ENCODE results near the gene PIGP.
A peak's percentile ranks its signal among the peaks of the same experiment; 100 is the strongest.

PIGP gene

DNA sequence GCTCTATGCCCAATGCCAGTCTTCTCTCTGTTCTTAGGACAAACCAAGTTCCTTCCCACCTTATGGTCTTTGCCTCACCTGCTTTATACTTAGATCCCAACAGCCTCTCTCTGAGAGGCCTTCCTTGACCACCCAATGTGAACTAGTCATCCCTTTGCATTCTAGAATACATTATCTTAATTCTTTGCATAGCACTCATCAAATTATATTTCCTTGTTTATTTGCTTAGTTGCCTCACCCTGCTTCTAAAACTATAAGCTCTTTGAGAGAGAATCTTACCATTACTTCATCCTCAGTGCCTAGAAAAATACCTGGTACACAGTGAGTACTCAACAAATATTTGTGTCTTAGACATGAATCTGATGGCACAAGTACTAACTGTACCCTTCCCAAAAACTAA is 8.0 kb downstream of the PIGP start:
- TF ChIP-seq, protein P1, sequence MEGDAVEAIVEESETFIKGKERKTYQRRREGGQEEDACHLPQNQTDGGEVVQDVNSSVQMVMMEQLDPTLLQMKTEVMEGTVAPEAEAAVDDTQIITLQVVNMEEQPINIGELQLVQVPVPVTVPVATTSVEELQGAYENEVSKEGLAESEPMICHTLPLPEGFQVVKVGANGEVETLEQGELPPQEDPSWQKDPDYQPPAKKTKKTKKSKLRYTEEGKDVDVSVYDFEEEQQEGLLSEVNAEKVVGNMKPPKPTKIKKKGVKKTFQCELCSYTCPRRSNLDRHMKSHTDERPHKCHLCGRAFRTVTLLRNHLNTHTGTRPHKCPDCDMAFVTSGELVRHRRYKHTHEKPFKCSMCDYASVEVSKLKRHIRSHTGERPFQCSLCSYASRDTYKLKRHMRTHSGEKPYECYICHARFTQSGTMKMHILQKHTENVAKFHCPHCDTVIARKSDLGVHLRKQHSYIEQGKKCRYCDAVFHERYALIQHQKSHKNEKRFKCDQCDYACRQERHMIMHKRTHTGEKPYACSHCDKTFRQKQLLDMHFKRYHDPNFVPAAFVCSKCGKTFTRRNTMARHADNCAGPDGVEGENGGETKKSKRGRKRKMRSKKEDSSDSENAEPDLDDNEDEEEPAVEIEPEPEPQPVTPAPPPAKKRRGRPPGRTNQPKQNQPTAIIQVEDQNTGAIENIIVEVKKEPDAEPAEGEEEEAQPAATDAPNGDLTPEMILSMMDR (IDR thresholded peaks at IDR 0.05; ENCODE audit: unreplicated experiment in 3 of 3): no peak
- peak overlapping the region in 1 of 3 experiments; percentile 3 for H3K4me3 Mint-ChIP-seq
- H3K27me3 Mint-ChIP-seq (ENCODE audit: low read depth): no peaks in the 10 kb centered on the region
- no peaks in the 10 kb centered on the region for H3K9me3 Mint-ChIP-seq
- peak overlapping the region in 1 of 3 experiments; percentile 6 for H3K27ac Mint-ChIP-seq
- peaks cover 30% of the 10 kb centered on the region for H3K4me1 Mint-ChIP-seq
- H3K36me3 Mint-ChIP-seq (ENCODE audit: low read depth): peaks cover 35% of the 10 kb centered on the region

DNA sequence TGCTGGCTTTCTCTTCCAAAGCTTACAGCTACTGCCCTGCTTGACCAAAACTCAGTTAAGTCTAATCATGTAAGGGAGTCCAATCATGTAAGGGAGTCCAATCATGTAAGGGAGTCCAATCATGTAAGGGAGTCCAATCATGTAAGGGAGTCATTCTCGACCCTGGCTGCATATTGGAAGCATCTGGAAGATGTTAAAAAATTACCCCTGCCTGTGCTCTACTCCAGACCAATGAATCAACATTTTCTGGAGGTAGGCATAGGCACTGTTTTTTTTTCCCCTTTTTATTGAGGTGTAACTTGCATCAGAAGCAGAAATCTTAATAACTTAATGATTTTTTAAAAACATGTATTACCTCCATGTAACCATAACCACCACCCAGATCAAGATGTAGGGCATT is 9.4 kb downstream of the PIGP start:
- no peaks in the 10 kb centered on the region for H3K9me3 Mint-ChIP-seq
- H3K27me3 Mint-ChIP-seq (ENCODE audit: low read depth): peaks cover under 1% of the 10 kb centered on the region
- no peak overlapping the region for H3K4me3 Mint-ChIP-seq
- TF ChIP-seq, protein P1 (IDR thresholded peaks at IDR 0.05; ENCODE audit: unreplicated experiment in 3 of 3): no peak
- peak overlapping the region in 1 of 3 experiments; percentile 75 for H3K27ac Mint-ChIP-seq
- H3K4me1 Mint-ChIP-seq: peaks cover 36% of the 10 kb centered on the region
- H3K36me3 Mint-ChIP-seq (ENCODE audit: low read depth): peaks cover 25% of the 10 kb centered on the region

DNA sequence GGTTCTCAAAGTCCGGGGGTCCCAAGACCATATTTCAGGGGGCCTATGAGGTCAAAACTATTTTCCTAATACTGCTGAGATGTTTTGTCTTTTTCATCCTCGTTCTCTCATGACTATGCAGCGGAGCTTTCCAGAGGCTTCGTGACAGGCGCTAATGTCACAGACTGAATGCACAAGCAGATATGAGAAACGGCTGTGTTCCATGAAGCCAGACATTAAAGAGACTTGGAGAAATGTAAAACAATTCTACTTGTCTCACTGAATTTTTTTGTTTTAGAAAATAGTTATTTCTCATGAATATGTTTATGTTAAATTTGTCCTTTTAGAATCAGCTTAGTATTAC is 10.3 kb downstream of the PIGP start:
- TF ChIP-seq, protein P1 (IDR thresholded peaks at IDR 0.05; ENCODE audit: unreplicated experiment in 3 of 3): no peak
- no peaks in the 10 kb centered on the region for H3K9me3 Mint-ChIP-seq
- H3K27ac Mint-ChIP-seq: peak overlapping the region in 1 of 3 experiments; percentile 54
- peaks cover 3% of the 10 kb centered on the region for H3K27me3 Mint-ChIP-seq (ENCODE audit: low read depth)
- H3K4me3 Mint-ChIP-seq: no peak overlapping the region
- peaks cover 17% of the 10 kb centered on the region for H3K36me3 Mint-ChIP-seq (ENCODE audit: low read depth)
- peaks cover 40% of the 10 kb centered on the region for H3K4me1 Mint-ChIP-seq

DNA sequence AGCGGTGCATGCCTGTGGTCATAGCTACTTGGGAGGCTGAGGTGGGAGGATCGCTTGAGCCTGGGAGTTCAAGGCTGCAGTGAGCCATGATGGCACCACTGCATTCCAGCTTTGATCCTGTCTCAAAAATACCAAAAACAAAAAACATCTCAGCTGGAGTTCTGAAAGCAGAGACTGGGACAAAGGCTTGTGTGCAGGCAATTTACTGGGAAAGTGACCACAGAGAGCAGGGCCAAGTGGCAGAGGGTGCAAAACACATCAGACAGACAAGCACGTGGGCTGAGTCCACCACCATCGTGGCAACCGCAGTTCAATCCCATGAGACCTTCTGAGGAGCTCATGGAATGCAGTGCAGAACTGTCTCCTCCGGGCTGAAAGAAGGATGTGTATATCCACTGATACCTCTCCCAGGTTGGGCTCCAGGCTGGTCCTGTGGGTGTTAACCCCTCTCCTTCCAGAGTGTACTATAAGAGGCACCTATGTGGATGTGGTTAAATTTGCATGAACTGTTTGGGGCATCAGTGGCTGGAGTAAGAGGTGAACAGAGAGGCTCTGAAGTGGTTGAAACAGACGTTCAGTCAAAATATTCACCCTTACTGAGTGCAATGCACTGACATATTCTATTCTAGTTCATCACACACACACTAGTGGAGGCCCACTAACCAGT is 10.8 kb downstream of the PIGP start:
- peaks cover 12% of the 10 kb centered on the region for H3K36me3 Mint-ChIP-seq (ENCODE audit: low read depth)
- peaks cover 3% of the 10 kb centered on the region for H3K27me3 Mint-ChIP-seq (ENCODE audit: low read depth)
- peaks cover 40% of the 10 kb centered on the region for H3K4me1 Mint-ChIP-seq

DNA sequence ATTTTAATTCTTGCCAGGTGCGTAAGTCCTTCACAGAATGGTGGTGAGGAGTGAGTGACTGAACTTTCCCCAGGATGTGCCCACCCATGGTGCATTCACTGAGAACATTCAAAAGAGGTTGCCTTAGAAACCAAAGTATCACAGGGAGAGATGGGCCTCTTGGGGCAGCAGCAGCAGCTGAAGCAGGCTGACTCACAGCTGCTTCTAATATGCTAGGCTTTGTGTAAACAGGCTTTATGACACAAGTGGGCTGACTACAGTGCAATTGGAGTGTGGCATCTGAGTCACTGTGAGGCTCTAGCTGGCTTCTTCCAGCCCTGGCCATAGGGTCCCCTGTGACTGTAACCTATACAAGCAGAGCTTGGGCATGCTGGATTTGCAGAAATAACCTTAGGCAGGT is 12.6 kb downstream of the PIGP start:
- Mint-ChIP-seq H3K4me1 (peaks cover 40% of the 10 kb centered on the region), H3K9me3 (peaks cover 6% of the 10 kb centered on the region), H3K4me3 (no peak overlapping the region), H3K36me3 (ENCODE audit: low read depth) (no peaks in the 10 kb centered on the region), H3K27me3 (ENCODE audit: low read depth) (peaks cover 3% of the 10 kb centered on the region), H3K27ac (peak overlapping the region; percentile 59 to 89 (median 73))
- TF ChIP-seq, protein P1 (IDR thresholded peaks at IDR 0.05; ENCODE audit: unreplicated experiment in 3 of 3): no peak

More for the DNA sequence above, 10.8 kb downstream of the PIGP start:
- TF ChIP-seq, protein P1 (IDR thresholded peaks at IDR 0.05; ENCODE audit: unreplicated experiment in 3 of 3): no peak
- Mint-ChIP-seq H3K9me3 (no peaks in the 10 kb centered on the region), H3K27ac (peak overlapping the region in 1 of 3 experiments; percentile 54), H3K4me3 (no peak overlapping the region)

DNA sequence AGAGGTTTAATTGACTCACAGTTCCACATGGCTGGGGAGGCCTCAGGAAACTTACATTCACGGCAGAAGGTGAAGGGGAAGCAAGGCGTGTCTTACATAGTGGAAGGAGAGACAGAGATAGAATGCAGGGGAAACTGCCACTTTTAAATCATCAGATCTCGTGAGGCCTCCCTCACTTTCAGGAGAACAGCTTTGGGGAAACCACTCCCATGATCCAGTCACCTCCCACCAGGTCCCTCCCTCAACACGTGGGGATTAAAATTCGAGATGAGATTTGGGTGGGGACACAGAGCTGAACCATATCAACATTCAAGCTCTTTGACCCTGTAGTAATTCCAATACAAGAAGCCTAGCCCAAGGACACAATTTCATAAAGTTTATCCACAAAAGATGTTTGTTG is 13.7 kb downstream of the PIGP start:
- peaks cover 35% of the 10 kb centered on the region for H3K4me1 Mint-ChIP-seq
- no peak overlapping the region for H3K4me3 Mint-ChIP-seq
- peaks cover 6% of the 10 kb centered on the region for H3K9me3 Mint-ChIP-seq
- TF ChIP-seq, protein P1 (IDR thresholded peaks at IDR 0.05; ENCODE audit: unreplicated experiment in 3 of 3): no peak
- H3K27ac Mint-ChIP-seq: peak overlapping the region; percentile 43 to 65 (median 49)
- H3K27me3 Mint-ChIP-seq (ENCODE audit: low read depth): peaks cover 3% of the 10 kb centered on the region
- no peaks in the 10 kb centered on the region for H3K36me3 Mint-ChIP-seq (ENCODE audit: low read depth)
